ENCODE data around the gene GPC5. TPM values are rescaled to one million over a fixed set of nuclear protein-coding genes. Genes with fewer than 3 reads are reported as not detected.

GPC5 gene
- total RNA-seq, 1 experiment from 2014 or later: 0.26 TPM

GRCh38 chr13:91960947-91961346 lies 562.5 kb downstream of the GPC5 start:
- ChIA-PET CTCF (no interaction called here), POLR2A (no interaction called here)
- DNase-seq (ENCODE audit: low read depth, low spot score): no peak
- Histone ChIP-seq H3K36me3 (ENCODE audit: control insufficient read depth, insufficient read depth, low read length) (no peaks in the 10 kb centered on the region), H3K27me3 (ENCODE audit: control insufficient read depth, insufficient read depth, low read length) (no peaks in the 10 kb centered on the region), H3K27ac (ENCODE audit: low read length) (no peak overlapping the region), H3K4me3 (ENCODE audit: low read depth in 2 of 2, low read length in 2 of 2) (no peak overlapping the region), H3K9me3 (ENCODE audit: control insufficient read depth, insufficient read depth, low read depth, low read length) (no peaks in the 10 kb centered on the region), H3K4me1 (ENCODE audit: control insufficient read depth, insufficient read depth, low read length) (no peaks in the 10 kb centered on the region)
- intact Hi-C loops (cut with micrococcal nuclease; ENCODE audit: unreplicated experiment) (no loop called here), in situ Hi-C loops (cut with HindIII; ENCODE audit: low pct_unique_long_range_greater_than_20kb, low sequenced_read_pairs) (no loop called here)
- ATAC-seq: no peak
- no TSS peak for BruUV-seq (replicated peaks)
- TF ChIP-seq CTCF (IDR thresholded peaks at IDR 0.05): no peak
- TF ChIP-seq SIN3A (IDR thresholded peaks at IDR 0.05; ENCODE audit: borderline replicate concordance, insufficient read depth, low read depth, low read length): no peak
- TF ChIP-seq POLR2AphosphoS5 (IDR thresholded peaks at IDR 0.05; ENCODE audit: low read depth, low read length): no peak
- TF ChIP-seq REST (IDR thresholded peaks at IDR 0.05; ENCODE audit: insufficient read depth in 1 of 2, low read depth in 2 of 2, low read length in 1 of 2): no peak
- no peak for TF ChIP-seq TCF7L2 (IDR thresholded peaks at IDR 0.05; ENCODE audit: low read depth, low read length)

- no TSS peak for BruUV-seq (replicated peaks)
- H3K4me3 ChIP-seq (ENCODE audit: low read depth in 2 of 2, low read length in 2 of 2): no peak overlapping the region
- no peak overlapping the region for H3K27ac ChIP-seq (ENCODE audit: low read length)
- intact Hi-C loops (cut with micrococcal nuclease; ENCODE audit: unreplicated experiment): no loop called here
- CTCF ChIA-PET: no interaction called here
- no peak for TF ChIP-seq POLR2AphosphoS5 (IDR thresholded peaks at IDR 0.05; ENCODE audit: low read depth, low read length)
- TF ChIP-seq REST (IDR thresholded peaks at IDR 0.05; ENCODE audit: insufficient read depth in 1 of 2, low read depth in 2 of 2, low read length in 1 of 2): no peak
- no peak for TF ChIP-seq SIN3A (IDR thresholded peaks at IDR 0.05; ENCODE audit: borderline replicate concordance, insufficient read depth, low read depth, low read length)
- TF ChIP-seq CTCF (IDR thresholded peaks at IDR 0.05): no peak
- TF ChIP-seq TCF7L2 (IDR thresholded peaks at IDR 0.05; ENCODE audit: low read depth, low read length): no peak
- POLR2A ChIA-PET: no interaction called here
- H3K36me3 ChIP-seq (ENCODE audit: control insufficient read depth, insufficient read depth, low read length): no peaks in the 10 kb centered on the region
- DNase-seq (ENCODE audit: low read depth, low spot score) (no peak), ATAC-seq (no peak)
- no peaks in the 10 kb centered on the region for H3K4me1 ChIP-seq (ENCODE audit: control insufficient read depth, insufficient read depth, low read length)
- H3K9me3 ChIP-seq (ENCODE audit: control insufficient read depth, insufficient read depth, low read depth, low read length): no peaks in the 10 kb centered on the region
- in situ Hi-C loops (cut with HindIII; ENCODE audit: low pct_unique_long_range_greater_than_20kb, low sequenced_read_pairs): no loop called here
- no peaks in the 10 kb centered on the region for H3K27me3 ChIP-seq (ENCODE audit: control insufficient read depth, insufficient read depth, low read length)
Observed at GRCh38 chr13:91962946-91963345, 564.5 kb downstream of the GPC5 start.
